HEK293T (cell line): ENCODE data around the gene LRRC71.

ENCODE experiments used
- CTCF ChIA-PET: fragments of 350-600 bp; formaldehyde crosslinking; extraction: SDS; loops from one replicate; lab custom pipeline; 2021; ENCODE audit warnings: antibody characterized with exemption, inconsistent platforms; lab: Yijun Ruan, JAX
- POLR2A ChIA-PET: fragments of 350-600 bp; formaldehyde crosslinking; extraction: SDS; loops from one replicate; lab custom pipeline; 2020; ENCODE audit warnings: antibody characterized with exemption, inconsistent platforms; lab: Yijun Ruan, JAX
- DNase-seq: peaks from one replicate; pipeline ENCODE4 v3.0.0; 2012; ENCODE audit warnings: mixed read lengths; ENCODE audit errors: extremely low spot score
- ARNT ChIP-seq: fragments of 450-650 bp; IDR thresholded peaks from 2 replicates; pipeline ENCODE4 v1.6.1; 2017; ENCODE audit warnings: mild to moderate bottlenecking
- BHLHE40 ChIP-seq: fragments of 450-650 bp; IDR thresholded peaks from 2 replicates; pipeline ENCODE4 v1.6.1; 2016; ENCODE audit warnings: mild to moderate bottlenecking, moderate library complexity, borderline replicate concordance
- CTBP1 ChIP-seq: fragments of 450-650 bp; IDR thresholded peaks from 2 replicates; pipeline ENCODE4 v1.6.1; 2016; ENCODE audit warnings: borderline replicate concordance
- ELF4 ChIP-seq: fragments of 450-650 bp; IDR thresholded peaks from 2 replicates; pipeline ENCODE4 v1.6.1; 2017; ENCODE audit warnings: antibody characterized with exemption
- FOXA1 ChIP-seq: fragments of 450-650 bp; IDR thresholded peaks from 2 replicates; pipeline ENCODE4 v1.6.1; 2016; ENCODE audit warnings: mild to moderate bottlenecking
- FOXK2 ChIP-seq: fragments of 450-650 bp; IDR thresholded peaks from 2 replicates; pipeline ENCODE4 v1.6.1; 2016; ENCODE audit warnings: mild to moderate bottlenecking
- FOXM1 ChIP-seq: fragments of 450-650 bp; IDR thresholded peaks from 2 replicates; pipeline ENCODE4 v1.6.1; 2017; ENCODE audit warnings: mild to moderate bottlenecking, borderline replicate concordance
- HDGF ChIP-seq: fragments of 450-650 bp; IDR thresholded peaks from 2 replicates; pipeline ENCODE4 v1.6.1; 2017; ENCODE audit warnings: antibody characterized with exemption, borderline replicate concordance
- L3MBTL2 ChIP-seq: fragments of 450-650 bp; conservative IDR thresholded peaks from 2 replicates; pipeline ENCODE4 v1.6.1; 2016; ENCODE audit warnings: mild to moderate bottlenecking
- LEF1 ChIP-seq: fragments of 450-650 bp; IDR thresholded peaks from 2 replicates; pipeline ENCODE4 v1.6.1; 2017; ENCODE audit warnings: mild to moderate bottlenecking, borderline replicate concordance
- NFRKB ChIP-seq: fragments of 450-650 bp; IDR thresholded peaks from 2 replicates; pipeline ENCODE4 v1.6.1; 2016; ENCODE audit warnings: mild to moderate bottlenecking, moderate library complexity
- SP1 ChIP-seq: fragments of 450-650 bp; IDR thresholded peaks from 2 replicates; pipeline ENCODE4 v1.6.1; 2017
- SUZ12 ChIP-seq: fragments of 450-650 bp; IDR thresholded peaks from 2 replicates; pipeline ENCODE4 v1.6.1; 2016; ENCODE audit warnings: mild to moderate bottlenecking
- TARDBP ChIP-seq: fragments of 450-650 bp; IDR thresholded peaks from 2 replicates; pipeline ENCODE4 v1.6.1; 2016
- ZNF384 ChIP-seq: fragments of 450-650 bp; IDR thresholded peaks from 2 replicates; pipeline ENCODE4 v1.6.1; 2016
- TF ChIP-seq, protein P1 (sequence below): fragments of 450-650 bp; IDR thresholded peaks from 2 replicates; pipeline ENCODE4 v1.6.1; 2016

The LRRC71 gene

DNA sequence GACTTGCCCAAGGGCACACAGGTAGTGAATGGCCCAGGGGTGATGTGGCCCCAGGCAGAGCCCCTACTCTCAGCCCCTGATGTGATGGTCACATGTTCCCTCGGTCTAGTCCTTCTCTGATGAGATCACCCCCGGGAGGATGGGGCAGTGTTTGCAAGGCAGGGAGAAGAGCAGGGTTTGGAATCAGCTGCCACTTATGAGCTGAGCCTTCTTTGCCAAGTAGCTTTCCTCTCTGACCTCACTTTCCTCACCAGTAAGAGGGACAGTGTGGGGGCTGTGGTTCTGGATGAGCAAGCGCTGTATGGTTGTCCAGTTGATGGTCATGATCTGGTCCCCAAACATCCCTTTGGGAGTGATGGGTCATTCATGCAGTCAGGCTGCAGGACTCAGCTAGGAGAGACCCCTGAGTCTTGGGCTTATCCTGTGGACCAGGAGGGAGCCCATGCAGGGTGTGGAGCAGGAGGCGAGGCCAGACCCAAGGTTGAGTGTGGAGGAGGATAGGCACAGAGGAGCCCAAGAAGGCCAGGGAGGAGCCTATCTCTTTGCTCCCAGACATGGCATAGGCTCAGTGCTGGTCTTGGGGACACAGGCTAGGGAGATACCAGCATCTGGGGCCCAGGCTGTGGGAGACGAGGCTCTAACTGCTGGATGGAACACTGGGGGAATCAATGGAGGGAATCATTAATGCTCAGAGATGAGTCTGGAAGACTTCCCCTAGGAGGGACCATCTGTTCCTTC is 42.8 kb upstream of the LRRC71 start:
- CTCF ChIA-PET: interaction anchor here (0.8 to 2.4 kb wide), 5 partner anchors 14 to 188 kb away, joined by 3 to 5 read pairs (median 5); partner anchors contain the start of gene NTRK1
- POLR2A ChIA-PET: interaction anchor here (1.1 to 1.3 kb wide), 2 partner anchors 18 to 149 kb away, joined by 3 to 5 read pairs; partner anchors contain the start of genes ISG20L2 and METTL25B

DNA sequence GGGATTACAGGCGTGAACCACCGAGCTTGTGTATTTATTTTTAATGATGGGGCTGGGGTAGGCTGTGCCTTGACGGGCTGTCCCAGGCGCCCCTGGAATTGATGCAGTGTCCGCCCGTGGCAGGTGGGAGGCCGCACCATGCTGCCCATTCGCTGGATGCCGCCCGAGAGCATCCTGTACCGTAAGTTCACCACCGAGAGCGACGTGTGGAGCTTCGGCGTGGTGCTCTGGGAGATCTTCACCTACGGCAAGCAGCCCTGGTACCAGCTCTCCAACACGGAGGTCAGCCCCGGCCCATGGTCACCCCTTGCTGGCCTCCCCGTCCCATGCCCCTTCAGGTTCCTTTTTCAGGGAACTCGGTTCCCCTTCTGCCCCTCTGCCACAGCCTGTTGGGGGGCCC is 40.6 kb upstream of the LRRC71 start:
- no peak for TF ChIP-seq L3MBTL2
- no peak for TF ChIP-seq BHLHE40
- TF ChIP-seq NFRKB: no peak
- no peak for TF ChIP-seq LEF1
- TF ChIP-seq SP1: no peak
- no peak for TF ChIP-seq FOXM1
- TF ChIP-seq CTBP1: no peak
- no peak for TF ChIP-seq HDGF
- TF ChIP-seq ELF4: no peak
- TF ChIP-seq ARNT: no peak
- TF ChIP-seq FOXA1: no peak
- no peak for TF ChIP-seq TARDBP
- TF ChIP-seq, protein P1, sequence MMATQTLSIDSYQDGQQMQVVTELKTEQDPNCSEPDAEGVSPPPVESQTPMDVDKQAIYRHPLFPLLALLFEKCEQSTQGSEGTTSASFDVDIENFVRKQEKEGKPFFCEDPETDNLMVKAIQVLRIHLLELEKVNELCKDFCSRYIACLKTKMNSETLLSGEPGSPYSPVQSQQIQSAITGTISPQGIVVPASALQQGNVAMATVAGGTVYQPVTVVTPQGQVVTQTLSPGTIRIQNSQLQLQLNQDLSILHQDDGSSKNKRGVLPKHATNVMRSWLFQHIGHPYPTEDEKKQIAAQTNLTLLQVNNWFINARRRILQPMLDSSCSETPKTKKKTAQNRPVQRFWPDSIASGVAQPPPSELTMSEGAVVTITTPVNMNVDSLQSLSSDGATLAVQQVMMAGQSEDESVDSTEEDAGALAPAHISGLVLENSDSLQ: no peak
- no peak for TF ChIP-seq SUZ12
- TF ChIP-seq FOXK2: no peak
- TF ChIP-seq ZNF384: no peak
- CTCF ChIA-PET: interaction anchor here (1.1 to 2.5 kb wide), 3 partner anchors 11 to 48 kb away, joined by 4 to 10 read pairs (median 6); partner anchors contain the start of gene NTRK1

More for the DNA sequence above, 42.8 kb upstream of the LRRC71 start:
- no peak for DNase-seq
- TF ChIP-seq FOXM1 (no peak), LEF1 (no peak), FOXA1 (no peak), SUZ12 (no peak), ZNF384 (no peak), L3MBTL2 (no peak), FOXK2 (no peak), HDGF (no peak), NFRKB (no peak), ELF4 (no peak), TARDBP (no peak), BHLHE40 (no peak)
- TF ChIP-seq, protein P1: no peak

GRCh38 chr1:156880473-156880872 is 40.0 kb upstream of the LRRC71 start:
- POLR2A ChIA-PET: no interaction called here
- CTCF ChIA-PET: interaction anchor here (0.7 to 2.5 kb wide), 4 partner anchors 10 to 47 kb away, joined by 3 to 10 read pairs (median 5); partner anchors contain the start of gene NTRK1
- no peak for DNase-seq
- TF ChIP-seq FOXK2 (no peak), HDGF (no peak), L3MBTL2 (no peak), FOXM1 (no peak), ARNT (no peak), SP1 (no peak), FOXA1 (no peak), BHLHE40 (no peak), LEF1 (no peak), SUZ12 (no peak), ELF4 (no peak), TARDBP (no peak), ZNF384 (no peak), CTBP1 (no peak)
- TF ChIP-seq, protein P1: no peak

More for the DNA sequence above, 40.6 kb upstream of the LRRC71 start:
- POLR2A ChIA-PET: no interaction called here
- no peak for DNase-seq

- ChIA-PET CTCF (interaction anchor here (0.7 to 2.5 kb wide), 3 partner anchors 9 to 30 kb away, joined by 3 to 10 read pairs (median 6); partner anchors contain the start of gene NTRK1), POLR2A (no interaction called here)
- no peak for TF ChIP-seq L3MBTL2
- no peak for TF ChIP-seq ELF4
- TF ChIP-seq, protein P1: no peak
- TF ChIP-seq SP1: no peak
- no peak for TF ChIP-seq NFRKB
- no peak for TF ChIP-seq FOXM1
- no peak for TF ChIP-seq ZNF384
- no peak for TF ChIP-seq SUZ12
- no peak for TF ChIP-seq ARNT
- no peak for TF ChIP-seq BHLHE40
- no peak for TF ChIP-seq HDGF
- no peak for TF ChIP-seq TARDBP
- no peak for TF ChIP-seq FOXK2
- TF ChIP-seq CTBP1: no peak
- no peak for TF ChIP-seq LEF1
- TF ChIP-seq FOXA1: no peak
- no peak for DNase-seq
These were observed 39.3 kb upstream of the LRRC71 start for GRCh38 chr1:156881101-156881500.
